ENCODE data around the gene ZBTB20. TPM values are rescaled to one million over a fixed set of nuclear protein-coding genes. Genes with fewer than 3 reads are reported as not detected.
A peak's percentile ranks its signal among the peaks of the same experiment; 100 is the strongest.

Gene ZBTB20
- total RNA-seq, 1 donor from 2014 or later = 21.4 TPM

DNA sequence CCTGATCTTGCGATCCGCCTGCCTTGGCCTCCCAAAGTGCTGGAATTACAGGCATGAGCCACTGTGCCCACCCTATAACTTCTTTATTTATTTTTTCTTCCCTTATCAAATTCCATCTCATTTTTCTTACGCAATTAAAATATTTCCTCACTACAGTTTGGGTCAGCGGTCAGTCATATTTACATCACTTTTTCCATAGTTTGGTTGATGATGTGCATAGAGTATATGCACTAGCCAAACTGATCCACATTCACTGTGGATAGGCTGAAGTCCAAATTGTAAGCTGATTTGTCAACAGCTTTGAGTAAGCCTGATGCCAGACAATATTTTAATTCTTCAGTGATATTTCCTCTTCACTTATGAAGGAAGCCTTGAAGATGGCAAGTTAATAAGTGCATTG lies 596.9 kb downstream of the ZBTB20 start:
- Mint-ChIP-seq H3K27ac (ENCODE audit: unreplicated experiment) (no peak overlapping the region), H3K4me3 (ENCODE audit: unreplicated experiment) (no peak overlapping the region), H3K9me3 (ENCODE audit: unreplicated experiment) (no peaks in the 10 kb centered on the region), H3K27me3 (ENCODE audit: low read depth, unreplicated experiment) (no peaks in the 10 kb centered on the region), H3K36me3 (ENCODE audit: low read depth, unreplicated experiment) (peaks cover 4% of the 10 kb centered on the region), H3K4me1 (ENCODE audit: low read depth, unreplicated experiment) (peaks cover 27% of the 10 kb centered on the region)
- TF ChIP-seq, protein P1, sequence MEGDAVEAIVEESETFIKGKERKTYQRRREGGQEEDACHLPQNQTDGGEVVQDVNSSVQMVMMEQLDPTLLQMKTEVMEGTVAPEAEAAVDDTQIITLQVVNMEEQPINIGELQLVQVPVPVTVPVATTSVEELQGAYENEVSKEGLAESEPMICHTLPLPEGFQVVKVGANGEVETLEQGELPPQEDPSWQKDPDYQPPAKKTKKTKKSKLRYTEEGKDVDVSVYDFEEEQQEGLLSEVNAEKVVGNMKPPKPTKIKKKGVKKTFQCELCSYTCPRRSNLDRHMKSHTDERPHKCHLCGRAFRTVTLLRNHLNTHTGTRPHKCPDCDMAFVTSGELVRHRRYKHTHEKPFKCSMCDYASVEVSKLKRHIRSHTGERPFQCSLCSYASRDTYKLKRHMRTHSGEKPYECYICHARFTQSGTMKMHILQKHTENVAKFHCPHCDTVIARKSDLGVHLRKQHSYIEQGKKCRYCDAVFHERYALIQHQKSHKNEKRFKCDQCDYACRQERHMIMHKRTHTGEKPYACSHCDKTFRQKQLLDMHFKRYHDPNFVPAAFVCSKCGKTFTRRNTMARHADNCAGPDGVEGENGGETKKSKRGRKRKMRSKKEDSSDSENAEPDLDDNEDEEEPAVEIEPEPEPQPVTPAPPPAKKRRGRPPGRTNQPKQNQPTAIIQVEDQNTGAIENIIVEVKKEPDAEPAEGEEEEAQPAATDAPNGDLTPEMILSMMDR (IDR thresholded peaks at IDR 0.05; ENCODE audit: insufficient read depth, low read depth, low read length) = no peak
- TF ChIP-seq EZH2 (IDR thresholded peaks at IDR 0.05; ENCODE audit: insufficient read depth, low read length) = no peak
- DNase-seq (ENCODE audit: low read depth) (peak; percentile 55), FAIRE-seq (no peak)
- H3K9ac ChIP-seq (ENCODE audit: low read length) = no peak overlapping the region
- peaks cover 31% of the 10 kb centered on the region for H3K4me1 ChIP-seq (ENCODE audit: insufficient read depth, low read length)
- no peaks in the 10 kb centered on the region for H3K9me3 ChIP-seq (ENCODE audit: insufficient read depth, low read depth, low read length)
- H4K20me1 ChIP-seq (ENCODE audit: insufficient read depth, low read length) = no peaks in the 10 kb centered on the region
- H3K27me3 ChIP-seq (ENCODE audit: insufficient read depth, low read length) = no peaks in the 10 kb centered on the region
- H3K36me3 ChIP-seq (ENCODE audit: insufficient read depth, low read length) = no peaks in the 10 kb centered on the region
- H3K4me3 ChIP-seq (ENCODE audit: insufficient read depth, low read depth, low read length) = no peak overlapping the region
- no peaks in the 10 kb centered on the region for H3K79me2 ChIP-seq (ENCODE audit: insufficient read depth, low read length)
- H2AFZ ChIP-seq (ENCODE audit: low read depth, low read length) = no peak overlapping the region
- no peak overlapping the region for H3K4me2 ChIP-seq (ENCODE audit: low read length)
- H3K27ac ChIP-seq (ENCODE audit: low read depth, low read length) = no peak overlapping the region

DNA sequence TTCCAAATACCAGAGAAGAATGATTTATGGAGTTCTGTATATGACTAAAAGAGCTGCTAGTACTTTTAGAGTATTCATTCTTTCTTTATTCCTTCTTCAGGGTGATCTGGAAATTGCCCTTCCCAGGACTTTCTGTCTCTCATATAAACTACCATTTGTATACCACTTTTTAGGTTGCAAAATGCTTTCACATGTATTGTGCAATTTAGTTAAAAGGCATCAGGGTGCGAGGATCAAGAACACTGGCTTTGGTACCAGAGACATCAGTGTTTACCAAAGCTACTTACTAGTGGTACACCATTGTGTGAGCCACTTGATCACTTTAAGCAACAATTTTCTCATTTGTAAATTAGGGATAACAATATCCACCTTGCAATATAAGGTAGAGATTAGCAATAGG lies 601.9 kb downstream of the ZBTB20 start:
- no peak overlapping the region for H3K27ac Mint-ChIP-seq (ENCODE audit: unreplicated experiment)
- FAIRE-seq = no peak
- no peaks in the 10 kb centered on the region for H3K27me3 Mint-ChIP-seq (ENCODE audit: low read depth, unreplicated experiment)
- TF ChIP-seq, protein P1 (IDR thresholded peaks at IDR 0.05; ENCODE audit: insufficient read depth, low read depth, low read length) = no peak
- no peak for TF ChIP-seq EZH2 (IDR thresholded peaks at IDR 0.05; ENCODE audit: insufficient read depth, low read length)
- no peaks in the 10 kb centered on the region for H3K4me1 Mint-ChIP-seq (ENCODE audit: low read depth, unreplicated experiment)
- H3K4me1 ChIP-seq (ENCODE audit: insufficient read depth, low read length) = peaks cover 6% of the 10 kb centered on the region
- H3K4me3 Mint-ChIP-seq (ENCODE audit: unreplicated experiment) = no peak overlapping the region
- H2AFZ ChIP-seq (ENCODE audit: low read depth, low read length) = no peak overlapping the region
- H3K27ac ChIP-seq (ENCODE audit: low read depth, low read length) = no peak overlapping the region
- no peaks in the 10 kb centered on the region for H3K9me3 ChIP-seq (ENCODE audit: insufficient read depth, low read depth, low read length)
- no peaks in the 10 kb centered on the region for H4K20me1 ChIP-seq (ENCODE audit: insufficient read depth, low read length)
- H3K36me3 ChIP-seq (ENCODE audit: insufficient read depth, low read length) = no peaks in the 10 kb centered on the region
- no peaks in the 10 kb centered on the region for H3K27me3 ChIP-seq (ENCODE audit: insufficient read depth, low read length)
- H3K4me2 ChIP-seq (ENCODE audit: low read length) = peak overlapping the region; percentile 8
- H3K4me3 ChIP-seq (ENCODE audit: insufficient read depth, low read depth, low read length) = no peak overlapping the region
- H3K9me3 Mint-ChIP-seq (ENCODE audit: unreplicated experiment) = no peaks in the 10 kb centered on the region
- no peak for DNase-seq (ENCODE audit: low read depth)
- no peak overlapping the region for H3K9ac ChIP-seq (ENCODE audit: low read length)
- peaks cover 3% of the 10 kb centered on the region for H3K36me3 Mint-ChIP-seq (ENCODE audit: low read depth, unreplicated experiment)
- no peaks in the 10 kb centered on the region for H3K79me2 ChIP-seq (ENCODE audit: insufficient read depth, low read length)

DNA sequence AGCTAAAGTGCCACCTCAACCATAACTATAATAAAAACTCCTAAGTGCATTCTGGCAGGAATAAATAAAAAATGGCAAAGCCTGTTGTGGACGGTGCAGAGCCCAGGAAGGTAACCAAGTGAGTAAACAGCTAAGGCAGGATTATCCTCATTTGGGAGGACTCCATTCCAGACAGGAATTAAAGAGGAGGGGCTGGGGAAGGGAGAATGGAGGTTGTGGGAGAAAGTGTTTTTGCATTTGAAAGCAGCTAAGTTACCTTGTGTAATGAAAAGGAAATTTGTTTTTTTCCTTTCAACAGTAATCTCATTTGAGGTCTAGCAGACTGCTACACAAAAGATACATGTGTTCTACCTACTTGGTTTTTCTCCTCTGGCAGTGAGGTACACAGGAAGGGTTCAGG lies 604.7 kb downstream of the ZBTB20 start:
- Histone ChIP-seq H3K4me3 (ENCODE audit: insufficient read depth, low read depth, low read length) (no peak overlapping the region), H2AFZ (ENCODE audit: low read depth, low read length) (no peak overlapping the region), H3K9ac (ENCODE audit: low read length) (no peak overlapping the region), H3K4me2 (ENCODE audit: low read length) (no peak overlapping the region), H3K4me1 (ENCODE audit: insufficient read depth, low read length) (peaks cover 6% of the 10 kb centered on the region), H3K79me2 (ENCODE audit: insufficient read depth, low read length) (no peaks in the 10 kb centered on the region), H3K36me3 (ENCODE audit: insufficient read depth, low read length) (no peaks in the 10 kb centered on the region), H3K27ac (ENCODE audit: low read depth, low read length) (no peak overlapping the region), H3K9me3 (ENCODE audit: insufficient read depth, low read depth, low read length) (no peaks in the 10 kb centered on the region), H4K20me1 (ENCODE audit: insufficient read depth, low read length) (no peaks in the 10 kb centered on the region), H3K27me3 (ENCODE audit: insufficient read depth, low read length) (no peaks in the 10 kb centered on the region)
- H3K4me1 Mint-ChIP-seq (ENCODE audit: low read depth, unreplicated experiment) = peaks cover 3% of the 10 kb centered on the region
- DNase-seq (ENCODE audit: low read depth) (no peak), FAIRE-seq (no peak)
- no peak overlapping the region for H3K4me3 Mint-ChIP-seq (ENCODE audit: unreplicated experiment)
- H3K36me3 Mint-ChIP-seq (ENCODE audit: low read depth, unreplicated experiment) = peaks cover 3% of the 10 kb centered on the region
- H3K9me3 Mint-ChIP-seq (ENCODE audit: unreplicated experiment) = no peaks in the 10 kb centered on the region
- H3K27me3 Mint-ChIP-seq (ENCODE audit: low read depth, unreplicated experiment) = no peaks in the 10 kb centered on the region
- TF ChIP-seq EZH2 (IDR thresholded peaks at IDR 0.05; ENCODE audit: insufficient read depth, low read length) = no peak
- TF ChIP-seq, protein P1 (IDR thresholded peaks at IDR 0.05; ENCODE audit: insufficient read depth, low read depth, low read length) = no peak
- peak overlapping the region; percentile 55 for H3K27ac Mint-ChIP-seq (ENCODE audit: unreplicated experiment)
